K562 (cell line): ENCODE data around the gene IL31RA. TPM values are rescaled to one million over a fixed set of nuclear protein-coding genes. Genes with fewer than 3 reads are reported as not detected.

ENCODE experiments used
- ELF1 ChIP-seq: fragments of 200-800 bp; sonication (Bioruptor generic); IDR thresholded peaks from 2 replicates; pipeline ENCODE4 v1.6.1; 2016; ENCODE audit warnings: missing genetic modification characterization, missing compliant biosample characterization
- FOXK2 ChIP-seq, 2 experiments: fragments of 450-650 bp; IDR thresholded peaks in 1 of 2; conservative IDR thresholded peaks in 1 of 2; 2 replicates each; pipeline ENCODE4 v1.6.1; 2016; ENCODE audit warnings: low read depth in 2 of 2, mild to moderate bottlenecking in 1 of 2
- HNRNPLL ChIP-seq: fragments of 200-400 bp; formaldehyde crosslinking; IDR thresholded peaks from 2 replicates; pipeline ENCODE4 v1.6.1; 2017; ENCODE audit warnings: low read length, low read depth, mild to moderate bottlenecking; ENCODE audit not compliant: poor library complexity, severe bottlenecking
- PBX2 ChIP-seq, 2 experiments: IDR thresholded peaks in 1 of 2; conservative IDR thresholded peaks in 1 of 2; 2 replicates each; pipeline ENCODE4 v1.6.1; 2016; ENCODE audit warnings: low read depth in 2 of 2, mild to moderate bottlenecking in 1 of 2, missing compliant biosample characterization in 1 of 2, missing genetic modification characterization in 1 of 2, moderate library complexity in 1 of 2
- PHB ChIP-seq: fragments of 250-450 bp; sonication (Bioruptor Pico); IDR thresholded peaks from 2 replicates; pipeline ENCODE4 v1.5.0; 2021
- SNIP1 ChIP-seq: fragments of 450-650 bp; IDR thresholded peaks from 2 replicates; pipeline ENCODE4 v1.7.1; 2017; ENCODE audit warnings: low read depth, mild to moderate bottlenecking
- ZNF174 ChIP-seq: fragments of 250-450 bp; sonication (Bioruptor Pico); IDR thresholded peaks from 2 replicates; pipeline ENCODE4 v1.4.0; 2020; ENCODE audit warnings: mild to moderate bottlenecking
- ZNF212 ChIP-seq: fragments of 450-650 bp; formaldehyde crosslinking; IDR thresholded peaks from 2 replicates; pipeline ENCODE4 v1.4.0; 2020; ENCODE audit warnings: mild to moderate bottlenecking
- ZNF584 ChIP-seq: fragments of 200-800 bp; sonication (Bioruptor generic); IDR thresholded peaks from 2 replicates; pipeline ENCODE4 v1.6.1; 2016; ENCODE audit warnings: low read depth, mild to moderate bottlenecking, missing genetic modification characterization, missing compliant biosample characterization
- ZNF699 ChIP-seq: fragments of 250-450 bp; sonication (Bioruptor Pico); IDR thresholded peaks from 2 replicates; pipeline ENCODE4 v1.8.0; 2021; ENCODE audit warnings: mild to moderate bottlenecking, moderate library complexity; ENCODE audit not compliant: insufficient replicate concordance
- polyA plus RNA-seq, 8 experiments: library from polyadenylated mRNA; depleted of rRNA in 4 of 8; stranded (reverse) in 5 of 8; unstranded in 3 of 8; fragments of >200 nt; fragmentation: Nextera tagmentation in 2 of 8; fragmentation: Illumina TruSeq in 1 of 8; extraction: Ambion mirVana in 2 of 8; extraction: Trizol in 1 of 8; gene quantifications; 2 replicates each; pipeline versions ENCODE4 v1.2.1 to v1.2.3, GENCODE V29; 2011 to 2014; ENCODE audit warnings: inconsistent platforms in 1 of 8, missing spikeins in 1 of 8
- total RNA-seq, 7 experiments: library from RNA; depleted of rRNA in 6 of 7; stranded (reverse); fragments of >200 nt in 6 of 7; fragmentation: Illumina TruSeq in 2 of 7; extraction: Trizol in 2 of 7; gene quantifications; 2 replicates each; pipeline versions ENCODE4 v1.2.1 to v1.2.3, GENCODE V29; 2011 to 2021; ENCODE audit warnings: low replicate concordance in 1 of 7

IL31RA gene
- total and polyA plus RNA-seq, 9 of the 15 experiments (the other 6 are each of a cell fraction or from before 2014, with no cell fraction given) = not detected

- TF ChIP-seq HNRNPLL (no peak), FOXK2 (conservative IDR thresholded peaks at IDR 0.05 in 1 of 2, IDR thresholded peaks at IDR 0.05 in 1 of 2; ENCODE audit: low read depth in 2 of 2) (no peak), ZNF212 (CRISPR knock-in tag) (no peak), ZNF584 (no peak), ZNF174 (CRISPR knock-in tag) (no peak), PBX2 (CRISPR knock-in tag; IDR thresholded peaks at IDR 0.05; ENCODE audit: low read depth) (no peak), PBX2 (tag; conservative IDR thresholded peaks at IDR 0.05; ENCODE audit: low read depth) (no peak), ELF1 (tag) (no peak), ZNF699 (CRISPR knock-in tag) (no peak), PHB (CRISPR knock-in tag) (no peak), SNIP1 (no peak)
These were observed 6.9 kb downstream of the IL31RA start (continued) for GRCh38 chr5:55858104-55858503.
